Gastrocnemius medialis (tissue), 4 donors: ENCODE data around the gene SLC22A12.

Experiments used
- POLR2A ChIP-seq, 2 donors: fragments of 450-650 bp; IDR thresholded peaks; one replicate each; pipeline ENCODE4 v1.6.1; 2017; ENCODE audit warnings: antibody characterized with exemption in 2 of 2, mild to moderate bottlenecking in 2 of 2, moderate library complexity in 2 of 2
- TF ChIP-seq, protein P1 (sequence below), 5 experiments: fragments of 450-650 bp in 3 of 5; fragments of 200-600 bp in 2 of 5; sonication (generic) in 2 of 5; IDR thresholded peaks in 4 of 5; conservative IDR thresholded peaks in 1 of 5; 1 replicate in 4 of 5; 2 replicates in 1 of 5; pipeline ENCODE4 v1.5.1; 2016 to 2019; ENCODE audit warnings: antibody characterized with exemption in 5 of 5, mild to moderate bottlenecking in 3 of 5, moderate library complexity in 3 of 5

DNA sequence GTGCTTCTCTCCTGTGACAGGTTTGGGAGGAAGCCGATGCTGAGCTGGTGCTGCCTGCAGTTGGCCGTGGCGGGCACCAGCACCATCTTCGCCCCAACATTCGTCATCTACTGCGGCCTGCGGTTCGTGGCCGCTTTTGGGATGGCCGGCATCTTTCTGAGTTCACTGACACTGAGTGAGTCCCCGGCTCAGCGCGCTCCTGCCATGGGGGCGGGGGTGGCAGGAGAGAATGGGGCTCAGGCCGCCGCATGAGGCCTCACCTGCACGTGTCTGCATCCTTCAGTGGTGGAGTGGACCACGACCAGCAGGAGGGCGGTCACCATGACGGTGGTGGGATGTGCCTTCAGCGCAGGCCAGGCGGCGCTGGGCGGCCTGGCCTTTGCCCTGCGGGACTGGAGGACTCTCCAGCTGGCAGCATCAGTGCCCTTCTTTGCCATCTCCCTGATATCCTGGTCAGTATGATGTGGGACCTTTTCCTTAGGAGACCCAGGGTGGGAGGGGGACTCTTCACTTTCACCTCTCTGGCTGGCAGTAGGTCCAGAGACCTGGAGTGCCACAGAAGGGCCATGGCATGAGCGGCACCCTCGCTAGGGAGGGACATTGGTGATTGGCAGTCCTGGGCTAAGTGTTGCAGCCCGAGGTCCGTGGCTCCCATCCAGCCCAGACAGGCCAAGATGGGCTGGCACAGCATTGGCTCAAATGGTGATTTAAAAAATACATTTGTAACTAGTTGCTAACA, 28.9 kb upstream of the SLC22A12 start:
- TF ChIP-seq, protein P1, sequence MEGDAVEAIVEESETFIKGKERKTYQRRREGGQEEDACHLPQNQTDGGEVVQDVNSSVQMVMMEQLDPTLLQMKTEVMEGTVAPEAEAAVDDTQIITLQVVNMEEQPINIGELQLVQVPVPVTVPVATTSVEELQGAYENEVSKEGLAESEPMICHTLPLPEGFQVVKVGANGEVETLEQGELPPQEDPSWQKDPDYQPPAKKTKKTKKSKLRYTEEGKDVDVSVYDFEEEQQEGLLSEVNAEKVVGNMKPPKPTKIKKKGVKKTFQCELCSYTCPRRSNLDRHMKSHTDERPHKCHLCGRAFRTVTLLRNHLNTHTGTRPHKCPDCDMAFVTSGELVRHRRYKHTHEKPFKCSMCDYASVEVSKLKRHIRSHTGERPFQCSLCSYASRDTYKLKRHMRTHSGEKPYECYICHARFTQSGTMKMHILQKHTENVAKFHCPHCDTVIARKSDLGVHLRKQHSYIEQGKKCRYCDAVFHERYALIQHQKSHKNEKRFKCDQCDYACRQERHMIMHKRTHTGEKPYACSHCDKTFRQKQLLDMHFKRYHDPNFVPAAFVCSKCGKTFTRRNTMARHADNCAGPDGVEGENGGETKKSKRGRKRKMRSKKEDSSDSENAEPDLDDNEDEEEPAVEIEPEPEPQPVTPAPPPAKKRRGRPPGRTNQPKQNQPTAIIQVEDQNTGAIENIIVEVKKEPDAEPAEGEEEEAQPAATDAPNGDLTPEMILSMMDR (IDR thresholded peaks at IDR 0.05 in 4 of 5, conservative IDR thresholded peaks at IDR 0.05 in 1 of 5): no peak
- no peak for TF ChIP-seq POLR2A (IDR thresholded peaks at IDR 0.05)
